GM23338 (cell line): ENCODE data around the gene RSPH1. TPM values are rescaled to one million over a fixed set of nuclear protein-coding genes. Genes with fewer than 3 reads are reported as not detected.

ENCODE experiments used
- ATAC-seq: fragments of 200-7000 bp; cut with Tn5 transposase; 3 replicates; pipeline ENCODE4 v1.9.1; 2020
- DNase-seq: peaks from one replicate; pipeline ENCODE4 v3.0.0-alpha.2; 2015; ENCODE audit warnings: low spot score
- H2AFZ ChIP-seq: fragments of 200-600 bp; sonication (generic); 2 replicates; pipeline ENCODE4 v1.8.0; 2016; ENCODE audit warnings: antibody characterized with exemption, mild to moderate bottlenecking, moderate library complexity
- H3F3A ChIP-seq: fragments of 200-600 bp; sonication (generic); replicated peaks from 2 replicates; pipeline ENCODE4 v1.8.0; 2017; ENCODE audit warnings: antibody characterized with exemption, mixed run types, low read depth
- H3K27ac ChIP-seq: fragments of 200-600 bp; sonication (generic); 2 replicates; pipeline ENCODE4 v1.6.1; 2016; ENCODE audit warnings: low read depth
- H3K27me3 ChIP-seq: fragments of 200-600 bp; sonication (generic); 2 replicates; pipeline ENCODE4 v1.8.0; 2016; ENCODE audit warnings: mild to moderate bottlenecking, mixed run types, moderate library complexity; ENCODE audit not compliant: insufficient read depth
- H3K36me3 ChIP-seq: fragments of 200-600 bp; sonication (generic); 2 replicates; pipeline ENCODE4 v1.8.0; 2016; ENCODE audit warnings: mild to moderate bottlenecking; ENCODE audit not compliant: insufficient read depth
- H3K4me1 ChIP-seq: fragments of 200-600 bp; sonication (generic); 2 replicates; pipeline ENCODE4 v1.8.0; 2016; ENCODE audit warnings: mild to moderate bottlenecking, moderate library complexity; ENCODE audit not compliant: insufficient read depth
- H3K4me2 ChIP-seq: fragments of 200-600 bp; sonication (generic); 2 replicates; pipeline ENCODE4 v1.7.1; 2017; ENCODE audit warnings: mixed run types
- H3K4me3 ChIP-seq: fragments of 200-600 bp; sonication (generic); 2 replicates; pipeline ENCODE4 v1.6.1; 2016; ENCODE audit warnings: mixed run types
- H3K79me2 ChIP-seq: fragments of 200-600 bp; sonication (generic); replicated peaks from 2 replicates; pipeline ENCODE4 v1.8.0; 2017; ENCODE audit warnings: mild to moderate bottlenecking; ENCODE audit not compliant: insufficient read depth
- H3K9me2 ChIP-seq: fragments of 200-600 bp; sonication (generic); 2 replicates; pipeline ENCODE4 v1.8.0; 2017; ENCODE audit not compliant: insufficient read depth
- H4K20me1 ChIP-seq: fragments of 200-600 bp; sonication (generic); replicated peaks from 2 replicates; pipeline ENCODE4 v1.8.0; 2017; ENCODE audit warnings: mild to moderate bottlenecking; ENCODE audit not compliant: insufficient read depth
- H3K27ac Mint-ChIP-seq: 2 replicates; pipeline ENCODE4 v1.8.0; 2020; ENCODE audit warnings: inconsistent platforms, mild to moderate bottlenecking, moderate library complexity, mixed read lengths
- H3K27me3 Mint-ChIP-seq: 3 replicates; pipeline ENCODE4 v1.8.0; 2022; ENCODE audit warnings: low read depth, mild to moderate bottlenecking, moderate library complexity, mixed read lengths, inconsistent platforms; ENCODE audit not compliant: insufficient read depth, poor library complexity
- H3K36me3 Mint-ChIP-seq: 3 replicates; pipeline ENCODE4 v1.8.0; 2021; ENCODE audit warnings: low read depth, mild to moderate bottlenecking, inconsistent platforms, moderate library complexity, mixed read lengths
- H3K4me1 Mint-ChIP-seq: 3 replicates; pipeline ENCODE4 v1.8.0; 2020; ENCODE audit warnings: mild to moderate bottlenecking, inconsistent platforms, mixed read lengths
- H3K4me3 Mint-ChIP-seq: 3 replicates; pipeline ENCODE4 v1.8.0; 2021; ENCODE audit warnings: moderate library complexity, mild to moderate bottlenecking, inconsistent platforms, mixed read lengths
- H3K9me3 Mint-ChIP-seq: 3 replicates; pipeline ENCODE4 v1.8.0; 2020; ENCODE audit warnings: moderate library complexity, mild to moderate bottlenecking, inconsistent platforms, mixed read lengths
- CREB1 ChIP-seq: fragments of 250-450 bp; sonication (Bioruptor Pico); IDR thresholded peaks from 2 replicates; pipeline ENCODE4 v1.5.0; 2020; ENCODE audit warnings: low read depth, mild to moderate bottlenecking, moderate library complexity
- CTCF ChIP-seq, 2 experiments: fragments of 200-600 bp in 1 of 2; sonication (generic) in 1 of 2; conservative IDR thresholded peaks; 2 replicates each; pipeline versions ENCODE4 v1.5.1 to v1.6.1; 2016 to 2017; ENCODE audit warnings: antibody characterized with exemption in 2 of 2, low read depth in 2 of 2, mild to moderate bottlenecking in 2 of 2, moderate library complexity in 1 of 2
- ETS1 ChIP-seq: IDR thresholded peaks from 2 replicates; pipeline ENCODE4 v1.6.1; 2016; ENCODE audit warnings: antibody characterized with exemption
- EZH2 ChIP-seq: fragments of 200-600 bp; sonication (generic); IDR thresholded peaks from one replicate; pipeline ENCODE4 v1.8.0; 2017; ENCODE audit warnings: antibody characterized with exemption, mild to moderate bottlenecking, low read depth; ENCODE audit not compliant: unreplicated experiment
- EZH2phosphoT487 ChIP-seq: fragments of 200-600 bp; sonication (generic); IDR thresholded peaks from one replicate; pipeline ENCODE4 v1.8.1; 2018; ENCODE audit warnings: antibody characterized with exemption; ENCODE audit not compliant: unreplicated experiment
- JUNB ChIP-seq: IDR thresholded peaks from one replicate; pipeline ENCODE4 v1.6.1; 2016; ENCODE audit warnings: antibody characterized with exemption; ENCODE audit not compliant: unreplicated experiment
- NANOG ChIP-seq: IDR thresholded peaks from 2 replicates; pipeline ENCODE4 v1.6.1; 2016; ENCODE audit warnings: antibody characterized with exemption, borderline replicate concordance
- POLR2AphosphoS5 ChIP-seq: IDR thresholded peaks from 2 replicates; pipeline ENCODE4 v1.6.1; 2016; ENCODE audit warnings: antibody characterized with exemption, low read depth
- STAT1 ChIP-seq: IDR thresholded peaks from one replicate; pipeline ENCODE4 v1.6.1; 2016; ENCODE audit warnings: antibody characterized with exemption; ENCODE audit not compliant: unreplicated experiment
- ZNF114 ChIP-seq: fragments of 250-450 bp; sonication (Bioruptor Pico); IDR thresholded peaks from 2 replicates; pipeline ENCODE4 v1.5.0; 2020; ENCODE audit warnings: mild to moderate bottlenecking, moderate library complexity
- ZNF331 ChIP-seq: fragments of 250-450 bp; sonication (Bioruptor Pico); IDR thresholded peaks from 2 replicates; pipeline ENCODE4 v1.5.0; 2020; ENCODE audit warnings: low read depth, mild to moderate bottlenecking, moderate library complexity
- ZNF462 ChIP-seq: fragments of 250-450 bp; sonication (Bioruptor Pico); IDR thresholded peaks from 2 replicates; pipeline ENCODE4 v1.5.0; 2020; ENCODE audit warnings: mild to moderate bottlenecking, moderate library complexity
- polyA plus RNA-seq: library from polyadenylated mRNA; unstranded; fragments of >200 nt; fragmentation: Nextera tagmentation; extraction: Ambion mirVana; gene quantifications from 2 replicates; pipeline ENCODE4 v1.2.1, GENCODE V29; 2016
- total RNA-seq: library from RNA; depleted of rRNA; stranded (reverse); fragments of >200 nt; shearing (Covaris generic); gene quantifications from 2 replicates; pipeline ENCODE4 v1.2.3, GENCODE V29; 2014

RSPH1 gene
- total and polyA plus RNA-seq, 2 experiments from 2014 or later: 0.23 TPM; not detected in 1

GRCh38 chr21:42459082-42459460 lies 37.0 kb downstream of the RSPH1 start (continued):
- TF ChIP-seq CTCF (conservative IDR thresholded peaks at IDR 0.05; ENCODE audit: low read depth in 2 of 2): no peak
- no peak for TF ChIP-seq CREB1 (CRISPR knock-in tag)
- TF ChIP-seq JUNB: no peak

GRCh38 chr21:42456457-42456856 lies 39.6 kb downstream of the RSPH1 start:
- Mint-ChIP-seq H3K27me3 (peaks cover 4% of the 10 kb centered on the region), H3K4me1 (peaks cover 12% of the 10 kb centered on the region), H3K27ac (no peak overlapping the region), H3K9me3 (peaks cover 19% of the 10 kb centered on the region), H3K36me3 (peaks cover 7% of the 10 kb centered on the region; the same call in 2 of the 3 replicates), H3K4me3 (no peak overlapping the region)
- no peak overlapping the region for H3K4me2 ChIP-seq
- no peaks in the 10 kb centered on the region for H4K20me1 ChIP-seq
- H2AFZ ChIP-seq: no peak overlapping the region
- no peak for DNase-seq
- H3K27me3 ChIP-seq: no peaks in the 10 kb centered on the region
- ATAC-seq: no peak
- H3K27ac ChIP-seq: no peak overlapping the region
- H3K36me3 ChIP-seq: no peaks in the 10 kb centered on the region
- H3K79me2 ChIP-seq: no peaks in the 10 kb centered on the region
- no peaks in the 10 kb centered on the region for H3F3A ChIP-seq
- H3K4me3 ChIP-seq: no peak overlapping the region
- peaks cover 2% of the 10 kb centered on the region; the same call in 1 of the 2 replicates for H3K9me2 ChIP-seq
- H3K4me1 ChIP-seq: peaks cover 6% of the 10 kb centered on the region; the same call in 1 of the 2 replicates
- no peak for TF ChIP-seq ZNF462
- TF ChIP-seq POLR2AphosphoS5: no peak
- no peak for TF ChIP-seq CTCF (conservative IDR thresholded peaks at IDR 0.05; ENCODE audit: low read depth in 2 of 2)
- TF ChIP-seq NANOG: no peak
- TF ChIP-seq ETS1: no peak
- TF ChIP-seq ZNF114 (CRISPR knock-in tag): no peak
- no peak for TF ChIP-seq ZNF331 (CRISPR knock-in tag)
- TF ChIP-seq JUNB: no peak
- TF ChIP-seq EZH2: no peak
- TF ChIP-seq CREB1 (CRISPR knock-in tag): no peak
- no peak for TF ChIP-seq EZH2phosphoT487
- no peak for TF ChIP-seq STAT1
